Neuronal stem cell (in vitro differentiated cells): ENCODE results near the gene PRICKLE3.
"Not testable (repeated sequence)": the region's sequence is repeated elsewhere in the genome, so short reads cannot be mapped to it uniquely, and the experiment has no call there.

Experiments used
- DNase-seq: peaks from one replicate; pipeline ENCODE4 v3.0.0-alpha.2; 2013; ENCODE audit warnings: low spot score
- H2AFZ ChIP-seq: one replicate; pipeline ENCODE4 v1.6.1; 2013; ENCODE audit warnings: mild to moderate bottlenecking, low read length, inconsistent platforms
- H2AK5ac ChIP-seq: 2 replicates; pipeline ENCODE4 v1.6.1; 2013; ENCODE audit warnings: low read depth, mild to moderate bottlenecking, inconsistent platforms, low read length, moderate library complexity, mixed read lengths
- H2BK120ac ChIP-seq: 2 replicates; pipeline ENCODE4 v1.6.1; 2013; ENCODE audit warnings: low read depth, mild to moderate bottlenecking, inconsistent platforms, low read length, moderate library complexity, mixed read lengths
- H2BK12ac ChIP-seq: one replicate; pipeline ENCODE4 v1.6.1; 2013; ENCODE audit warnings: low read length, inconsistent platforms
- H2BK15ac ChIP-seq: 2 replicates; pipeline ENCODE4 v1.6.1; 2013; ENCODE audit warnings: mild to moderate bottlenecking, low read length, inconsistent platforms, mixed read lengths
- H2BK5ac ChIP-seq: one replicate; pipeline ENCODE4 v1.6.1; 2013; ENCODE audit warnings: inconsistent platforms, mild to moderate bottlenecking, low read length, moderate library complexity
- H3K14ac ChIP-seq: one replicate; pipeline ENCODE4 v1.6.1; 2013; ENCODE audit warnings: low read length, inconsistent platforms
- H3K18ac ChIP-seq: 2 replicates; pipeline ENCODE4 v1.6.1; 2013; ENCODE audit warnings: low read length, inconsistent platforms
- H3K23ac ChIP-seq: 2 replicates; pipeline ENCODE4 v1.6.1; 2013; ENCODE audit warnings: low read depth, mild to moderate bottlenecking, mixed read lengths, low read length, inconsistent platforms; ENCODE audit not compliant: poor library complexity
- H3K27ac ChIP-seq: replicated peaks from 3 replicates; pipeline ENCODE4 v1.5.1; 2013; ENCODE audit warnings: low read length, inconsistent platforms
- H3K27me3 ChIP-seq, 3 experiments: 2 replicates each; pipeline ENCODE4 v1.6.1; 2013; ENCODE audit warnings: low read length in 3 of 3, mild to moderate bottlenecking in 2 of 3, inconsistent platforms in 1 of 3, low read depth in 1 of 3, mixed read lengths in 1 of 3, moderate library complexity in 1 of 3; ENCODE audit not compliant: control insufficient read depth in 3 of 3, insufficient read depth in 3 of 3
- H3K36me3 ChIP-seq, 2 donors: replicated peaks in 1 of 2; 2 replicates each; pipeline ENCODE4 v1.6.1; 2013; ENCODE audit warnings: low read length in 2 of 2; ENCODE audit not compliant: control insufficient read depth in 2 of 2, insufficient read depth in 2 of 2
- H3K4ac ChIP-seq: 2 replicates; pipeline ENCODE4 v1.6.1; 2013; ENCODE audit warnings: inconsistent platforms, mild to moderate bottlenecking, low read length, moderate library complexity
- H3K4me1 ChIP-seq, 2 donors: 1 replicate in 1 of 2; 2 replicates in 1 of 2; pipeline ENCODE4 v1.6.1; 2013; ENCODE audit warnings: low read length in 2 of 2, low read depth in 1 of 2; ENCODE audit not compliant: control insufficient read depth in 2 of 2, insufficient read depth in 1 of 2
- H3K4me2 ChIP-seq: one replicate; pipeline ENCODE4 v1.6.1; 2013; ENCODE audit warnings: mild to moderate bottlenecking, low read length, inconsistent platforms; ENCODE audit not compliant: insufficient read depth, poor library complexity, severe bottlenecking
- H3K4me3 ChIP-seq, 2 donors: 2 replicates each; pipeline ENCODE4 v1.5.1; 2013; ENCODE audit warnings: low read length in 2 of 2, mild to moderate bottlenecking in 2 of 2, inconsistent platforms in 1 of 2, moderate library complexity in 1 of 2
- H3K79me1 ChIP-seq: one replicate; pipeline ENCODE4 v1.6.1; 2013; ENCODE audit warnings: low read depth, mild to moderate bottlenecking, inconsistent platforms, low read length, moderate library complexity
- H3K9ac ChIP-seq: one replicate; pipeline ENCODE4 v1.6.1; 2013; ENCODE audit warnings: mild to moderate bottlenecking, low read depth, low read length, inconsistent platforms; ENCODE audit not compliant: poor library complexity
- H3K9me3 ChIP-seq, 2 donors: replicated peaks in 1 of 2; 2 replicates each; pipeline versions ENCODE3 to v1.6.1; 2013; ENCODE audit warnings: low read length in 2 of 2, mild to moderate bottlenecking in 2 of 2, inconsistent platforms in 1 of 2, low read depth in 1 of 2, mixed read lengths in 1 of 2, moderate library complexity in 1 of 2; ENCODE audit not compliant: control insufficient read depth in 2 of 2, insufficient read depth in 1 of 2
- H4K8ac ChIP-seq: one replicate; pipeline ENCODE4 v1.6.1; 2013; ENCODE audit warnings: low read depth, mild to moderate bottlenecking, inconsistent platforms, low read length, moderate library complexity
- H4K91ac ChIP-seq: one replicate; pipeline ENCODE4 v1.6.1; 2013; ENCODE audit warnings: low read length, low read depth, mild to moderate bottlenecking, inconsistent platforms; ENCODE audit not compliant: poor library complexity
- WGBS, 2 donors: extraction: QIAGEN DNeasy Blood & Tissue Kit; methylation state at CpG; one replicate each; pipeline ENCODE4 v1.1.7; 2013; ENCODE audit warnings: missing lambda C conversion rate in 2 of 2, mixed read lengths in 1 of 2; ENCODE audit not compliant: insufficient read length in 2 of 2, insufficient replicate concordance in 1 of 2; ENCODE audit errors: extremely low coverage in 2 of 2; 5-methylcytosine and 5-hydroxymethylcytosine counted together

PRICKLE3 gene

GRCh38 chrX:49149291-49149690 lies 36.9 kb downstream of the PRICKLE3 start:
- not testable (repeated sequence) for H3K27ac ChIP-seq
- WGBS, 2 donors = no CpG with 5 or more reads among the region's 14 CpGs

GRCh38 chrX:49148390-49149100 lies 37.6 kb downstream of the PRICKLE3 start:
- not testable (repeated sequence) for H3K23ac ChIP-seq, H4K91ac ChIP-seq, H3K79me1 ChIP-seq, H4K8ac ChIP-seq, H3K4ac ChIP-seq, DNase-seq, H3K18ac ChIP-seq, H3K4me3 ChIP-seq, H2BK15ac ChIP-seq, H3K4me1 ChIP-seq, H2BK5ac ChIP-seq, H3K9ac ChIP-seq, H2AK5ac ChIP-seq, H3K4me2 ChIP-seq, H3K27ac ChIP-seq, H3K14ac ChIP-seq, H2BK120ac ChIP-seq, H2BK12ac ChIP-seq, H3K27me3 ChIP-seq, H3K36me3 ChIP-seq, H3K9me3 ChIP-seq, H2AFZ ChIP-seq
- no CpG with 5 or more reads among the region's 21 CpGs for WGBS, 2 donors

More at GRCh38 chrX:49149291-49149690, 36.9 kb downstream of the PRICKLE3 start:
- not testable (repeated sequence) for H3K14ac ChIP-seq, H4K91ac ChIP-seq, H4K8ac ChIP-seq, H3K4me2 ChIP-seq, H3K23ac ChIP-seq, H3K36me3 ChIP-seq, DNase-seq, H3K9me3 ChIP-seq, H3K79me1 ChIP-seq, H3K27me3 ChIP-seq, H3K4me3 ChIP-seq, H2BK120ac ChIP-seq, H3K18ac ChIP-seq, H3K4ac ChIP-seq, H2BK15ac ChIP-seq, H3K9ac ChIP-seq, H2AK5ac ChIP-seq, H2BK5ac ChIP-seq, H2BK12ac ChIP-seq, H2AFZ ChIP-seq, H3K4me1 ChIP-seq

- WGBS, 2 donors = no CpG with 5 or more reads among the region's 13 CpGs
- DNase-seq = no peak
- H3K4ac ChIP-seq = no peak overlapping the region
Observed at GRCh38 chrX:49147936-49148335, 38.2 kb downstream of the PRICKLE3 start.

GRCh38 chrX:49147282-49147681 lies 38.9 kb downstream of the PRICKLE3 start:
- H3K9ac ChIP-seq = no peak overlapping the region
- H4K91ac ChIP-seq = no peak overlapping the region
- no peak overlapping the region for H2BK5ac ChIP-seq
- no peak overlapping the region for H3K23ac ChIP-seq
- no peak overlapping the region for H3K4me3 ChIP-seq
- no CpG with 5 or more reads among the region's 8 CpGs for WGBS, 2 donors
- H2BK120ac ChIP-seq = no peak overlapping the region
- H3K27ac ChIP-seq = no peak overlapping the region
- no peak overlapping the region for H3K4me2 ChIP-seq
- H3K4me1 ChIP-seq = no peaks in the 10 kb centered on the region
- H3K9me3 ChIP-seq = no peaks in the 10 kb centered on the region
- H3K18ac ChIP-seq = no peak overlapping the region
- H3K79me1 ChIP-seq = no peaks in the 10 kb centered on the region
- H2BK12ac ChIP-seq = no peak overlapping the region
- H4K8ac ChIP-seq = no peak overlapping the region
- H2AK5ac ChIP-seq = no peak overlapping the region
- no peak for DNase-seq
- H2AFZ ChIP-seq = no peak overlapping the region
- H3K36me3 ChIP-seq = no peaks in the 10 kb centered on the region
- H3K14ac ChIP-seq = no peak overlapping the region
- H3K27me3 ChIP-seq = peaks cover 0 to 4% (median 0%) of the 10 kb centered on the region in 3 experiments
- no peak overlapping the region for H3K4ac ChIP-seq
- H2BK15ac ChIP-seq = no peak overlapping the region

More at GRCh38 chrX:49147936-49148335, 38.2 kb downstream of the PRICKLE3 start:
- no peak overlapping the region for H3K9ac ChIP-seq
- H4K91ac ChIP-seq = no peak overlapping the region
- no peak overlapping the region for H2BK15ac ChIP-seq
- H4K8ac ChIP-seq = no peak overlapping the region
- H3K23ac ChIP-seq = no peak overlapping the region
- no peak overlapping the region for H3K4me2 ChIP-seq
- no peak overlapping the region for H2BK5ac ChIP-seq
- no peaks in the 10 kb centered on the region for H3K9me3 ChIP-seq
- H2AK5ac ChIP-seq = no peak overlapping the region
- no peaks in the 10 kb centered on the region for H3K79me1 ChIP-seq
- no peaks in the 10 kb centered on the region for H3K4me1 ChIP-seq
- no peak overlapping the region for H2BK120ac ChIP-seq
- no peak overlapping the region for H3K18ac ChIP-seq
- H2AFZ ChIP-seq = no peak overlapping the region
- H3K14ac ChIP-seq = no peak overlapping the region
- no peak overlapping the region for H3K4me3 ChIP-seq
- H3K27ac ChIP-seq = no peak overlapping the region
- H3K27me3 ChIP-seq = peaks cover 0 to 4% (median 0%) of the 10 kb centered on the region in 3 experiments
- H2BK12ac ChIP-seq = no peak overlapping the region
- H3K36me3 ChIP-seq = no peaks in the 10 kb centered on the region
